HEK293 (cell line): Measurements from ENCODE around the gene FNDC11.

ENCODE experiments used
- CTCF ChIA-PET: fragments of 350-600 bp; formaldehyde crosslinking; extraction: SDS; loops from one replicate; lab custom pipeline; 2021; ENCODE audit warnings: antibody characterized with exemption; lab: Yijun Ruan, JAX
- POLR2A ChIA-PET: fragments of 300-600 bp; formaldehyde crosslinking; extraction: SDS; loops from one replicate; lab custom pipeline; 2020; ENCODE audit warnings: antibody characterized with exemption, inconsistent platforms; lab: Yijun Ruan, JAX
- H3K27ac ChIP-seq: fragments of 200-500 bp; sonication (Bioruptor generic); 2 replicates; pipeline ENCODE4 v1.5.1; 2014; ENCODE audit warnings: low read depth, low read length, control low read depth, inconsistent platforms; ENCODE audit errors: extremely low read depth
- H3K36me3 ChIP-seq, 2 experiments: fragments of 200-500 bp in 1 of 2; sonication (Bioruptor generic) in 1 of 2; 1 replicate in 1 of 2; 2 replicates in 1 of 2; pipeline ENCODE4 v1.5.1; 2014 to 2017; ENCODE audit warnings: inconsistent platforms in 2 of 2, low read length in 2 of 2; ENCODE audit not compliant: control insufficient read depth in 2 of 2, insufficient read depth in 1 of 2
- H3K4me1 ChIP-seq: fragments of 200-500 bp; sonication (Bioruptor generic); 2 replicates; pipeline ENCODE4 v1.5.1; 2014; ENCODE audit warnings: mild to moderate bottlenecking, low read length, inconsistent platforms; ENCODE audit not compliant: control insufficient read depth, insufficient read depth
- H3K4me3 ChIP-seq: 2 replicates; pipeline ENCODE4 v1.5.1; 2011; ENCODE audit warnings: low read depth, mild to moderate bottlenecking, control low read depth, low read length, moderate library complexity
- H3K9me3 ChIP-seq: fragments of 200-500 bp; sonication (Bioruptor generic); 2 replicates; pipeline ENCODE4 v1.5.1; 2014; ENCODE audit warnings: low read depth, low read length, inconsistent platforms; ENCODE audit not compliant: control insufficient read depth, insufficient read depth
- GLIS2 ChIP-seq: fragments of 450-650 bp; formaldehyde crosslinking; IDR thresholded peaks from 2 replicates; pipeline ENCODE4 v1.5.1; 2016; ENCODE audit warnings: missing biosample characterization, missing genetic modification characterization
- MZF1 ChIP-seq: fragments of 450-650 bp; formaldehyde crosslinking; IDR thresholded peaks from 2 replicates; pipeline ENCODE4 v1.5.1; 2017; ENCODE audit warnings: missing biosample characterization, missing genetic modification characterization, borderline replicate concordance
- RBAK ChIP-seq: fragments of 450-650 bp; formaldehyde crosslinking; IDR thresholded peaks from 2 replicates; pipeline ENCODE4 v1.5.1; 2016; ENCODE audit warnings: missing biosample characterization, missing genetic modification characterization
- SP2 ChIP-seq: fragments of 450-650 bp; formaldehyde crosslinking; IDR thresholded peaks from 2 replicates; pipeline ENCODE4 v1.5.1; 2016; ENCODE audit warnings: missing biosample characterization, missing genetic modification characterization
- TRIM28 ChIP-seq: IDR thresholded peaks from 2 replicates; pipeline ENCODE4 v1.6.1; 2011; ENCODE audit warnings: low read length, control low read depth, borderline replicate concordance
- WT1 ChIP-seq: fragments of 450-650 bp; formaldehyde crosslinking; IDR thresholded peaks from 2 replicates; pipeline ENCODE4 v1.5.1; 2016; ENCODE audit warnings: missing biosample characterization, missing genetic modification characterization
- ZIC2 ChIP-seq: fragments of 450-650 bp; formaldehyde crosslinking; IDR thresholded peaks from 2 replicates; pipeline ENCODE4 v1.5.1; 2016; ENCODE audit warnings: missing biosample characterization, missing genetic modification characterization
- ZNF132 ChIP-seq: fragments of 450-650 bp; formaldehyde crosslinking; IDR thresholded peaks from 2 replicates; pipeline ENCODE4 v1.5.1; 2017; ENCODE audit warnings: missing biosample characterization, missing genetic modification characterization, borderline replicate concordance
- ZNF335 ChIP-seq: fragments of 450-650 bp; formaldehyde crosslinking; conservative IDR thresholded peaks from 2 replicates; pipeline ENCODE4 v1.5.1; 2016; ENCODE audit warnings: missing biosample characterization, missing genetic modification characterization
- ZNF354C ChIP-seq: fragments of 450-650 bp; formaldehyde crosslinking; IDR thresholded peaks from 2 replicates; pipeline ENCODE4 v1.5.1; 2016; ENCODE audit warnings: missing biosample characterization, missing genetic modification characterization, low read depth, borderline replicate concordance
- ZNF433 ChIP-seq: fragments of 450-650 bp; formaldehyde crosslinking; IDR thresholded peaks from 2 replicates; pipeline ENCODE4 v1.5.1; 2016; ENCODE audit warnings: missing biosample characterization, missing genetic modification characterization, low read depth
- ZNF48 ChIP-seq: fragments of 450-650 bp; formaldehyde crosslinking; IDR thresholded peaks from 2 replicates; pipeline ENCODE4 v1.5.1; 2016; ENCODE audit warnings: missing biosample characterization, missing genetic modification characterization
- ZNF548 ChIP-seq: fragments of 450-650 bp; formaldehyde crosslinking; IDR thresholded peaks from 2 replicates; pipeline ENCODE4 v1.5.1; 2016; ENCODE audit warnings: missing biosample characterization, missing genetic modification characterization
- TF ChIP-seq, protein P1 (sequence below): fragments of 450-650 bp; formaldehyde crosslinking; IDR thresholded peaks from 2 replicates; pipeline ENCODE4 v1.5.1; 2016; ENCODE audit warnings: missing biosample characterization, missing genetic modification characterization
- TF ChIP-seq, protein P2 (sequence below): fragments of 450-650 bp; formaldehyde crosslinking; IDR thresholded peaks from 2 replicates; pipeline ENCODE4 v1.5.1; 2016; ENCODE audit warnings: missing biosample characterization, missing genetic modification characterization
- TF ChIP-seq, protein P3 (sequence below): fragments of 450-650 bp; formaldehyde crosslinking; IDR thresholded peaks from 2 replicates; pipeline ENCODE4 v1.5.1; 2016; ENCODE audit warnings: missing biosample characterization, missing genetic modification characterization, low read depth
- TF ChIP-seq, protein P4 (sequence below): fragments of 450-650 bp; formaldehyde crosslinking; IDR thresholded peaks from 2 replicates; pipeline ENCODE4 v1.5.1; 2016; ENCODE audit warnings: missing biosample characterization, missing genetic modification characterization
- TF ChIP-seq, protein P5 (sequence below): fragments of 450-650 bp; formaldehyde crosslinking; IDR thresholded peaks from 2 replicates; pipeline ENCODE4 v1.5.1; 2017; ENCODE audit warnings: missing biosample characterization, mild to moderate bottlenecking, missing genetic modification characterization, moderate library complexity
- TF ChIP-seq, protein P6 (sequence below): fragments of 450-650 bp; formaldehyde crosslinking; IDR thresholded peaks from 2 replicates; pipeline ENCODE4 v1.5.1; 2016; ENCODE audit warnings: missing biosample characterization, missing genetic modification characterization

FNDC11 gene

DNA sequence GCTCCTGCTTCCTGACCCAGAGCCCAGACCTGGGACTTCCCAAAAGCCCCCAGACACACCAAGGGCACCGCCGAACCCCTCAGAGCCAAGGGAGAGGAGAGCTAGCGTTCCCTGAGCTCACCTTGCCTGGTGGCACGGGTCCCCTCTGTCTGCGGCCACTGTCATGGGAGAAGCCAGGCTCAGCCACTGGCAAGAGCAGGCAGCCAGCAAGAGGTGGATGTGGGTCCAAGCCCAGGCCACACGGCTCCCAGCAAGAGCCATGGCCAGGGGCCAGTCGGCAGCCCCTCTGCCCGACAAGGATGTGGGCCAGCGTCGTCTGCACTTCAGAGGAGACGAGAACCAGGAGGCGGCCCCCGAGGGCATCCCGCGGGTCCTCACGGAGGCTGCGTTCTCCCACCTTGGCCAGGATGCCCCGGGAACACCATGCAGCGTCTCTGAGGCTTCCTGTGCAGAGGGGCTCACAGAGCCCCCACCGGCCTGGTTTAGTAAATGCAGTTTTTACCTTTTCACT is 35.6 kb upstream of the FNDC11 start (continued):
- TF ChIP-seq, protein P1, sequence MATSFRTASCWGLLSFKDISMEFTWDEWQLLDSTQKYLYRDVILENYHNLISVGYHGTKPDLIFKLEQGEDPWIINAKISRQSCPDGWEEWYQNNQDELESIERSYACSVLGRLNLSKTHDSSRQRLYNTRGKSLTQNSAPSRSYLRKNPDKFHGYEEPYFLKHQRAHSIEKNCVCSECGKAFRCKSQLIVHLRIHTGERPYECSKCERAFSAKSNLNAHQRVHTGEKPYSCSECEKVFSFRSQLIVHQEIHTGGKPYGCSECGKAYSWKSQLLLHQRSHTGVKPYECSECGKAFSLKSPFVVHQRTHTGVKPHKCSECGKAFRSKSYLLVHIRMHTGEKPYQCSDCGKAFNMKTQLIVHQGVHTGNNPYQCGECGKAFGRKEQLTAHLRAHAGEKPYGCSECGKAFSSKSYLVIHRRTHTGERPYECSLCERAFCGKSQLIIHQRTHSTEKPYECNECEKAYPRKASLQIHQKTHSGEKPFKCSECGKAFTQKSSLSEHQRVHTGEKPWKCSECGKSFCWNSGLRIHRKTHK (tag by site-specific recombination) = no peak
- no peak for TF ChIP-seq RBAK (tag by site-specific recombination)
- TF ChIP-seq, protein P2, sequence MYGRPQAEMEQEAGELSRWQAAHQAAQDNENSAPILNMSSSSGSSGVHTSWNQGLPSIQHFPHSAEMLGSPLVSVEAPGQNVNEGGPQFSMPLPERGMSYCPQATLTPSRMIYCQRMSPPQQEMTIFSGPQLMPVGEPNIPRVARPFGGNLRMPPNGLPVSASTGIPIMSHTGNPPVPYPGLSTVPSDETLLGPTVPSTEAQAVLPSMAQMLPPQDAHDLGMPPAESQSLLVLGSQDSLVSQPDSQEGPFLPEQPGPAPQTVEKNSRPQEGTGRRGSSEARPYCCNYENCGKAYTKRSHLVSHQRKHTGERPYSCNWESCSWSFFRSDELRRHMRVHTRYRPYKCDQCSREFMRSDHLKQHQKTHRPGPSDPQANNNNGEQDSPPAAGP = no peak
- TF ChIP-seq, protein P3, sequence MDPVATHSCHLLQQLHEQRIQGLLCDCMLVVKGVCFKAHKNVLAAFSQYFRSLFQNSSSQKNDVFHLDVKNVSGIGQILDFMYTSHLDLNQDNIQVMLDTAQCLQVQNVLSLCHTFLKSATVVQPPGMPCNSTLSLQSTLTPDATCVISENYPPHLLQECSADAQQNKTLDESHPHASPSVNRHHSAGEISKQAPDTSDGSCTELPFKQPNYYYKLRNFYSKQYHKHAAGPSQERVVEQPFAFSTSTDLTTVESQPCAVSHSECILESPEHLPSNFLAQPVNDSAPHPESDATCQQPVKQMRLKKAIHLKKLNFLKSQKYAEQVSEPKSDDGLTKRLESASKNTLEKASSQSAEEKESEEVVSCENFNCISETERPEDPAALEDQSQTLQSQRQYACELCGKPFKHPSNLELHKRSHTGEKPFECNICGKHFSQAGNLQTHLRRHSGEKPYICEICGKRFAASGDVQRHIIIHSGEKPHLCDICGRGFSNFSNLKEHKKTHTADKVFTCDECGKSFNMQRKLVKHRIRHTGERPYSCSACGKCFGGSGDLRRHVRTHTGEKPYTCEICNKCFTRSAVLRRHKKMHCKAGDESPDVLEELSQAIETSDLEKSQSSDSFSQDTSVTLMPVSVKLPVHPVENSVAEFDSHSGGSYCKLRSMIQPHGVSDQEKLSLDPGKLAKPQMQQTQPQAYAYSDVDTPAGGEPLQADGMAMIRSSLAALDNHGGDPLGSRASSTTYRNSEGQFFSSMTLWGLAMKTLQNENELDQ (tag by site-specific recombination) = no peak
- TF ChIP-seq, protein P4, sequence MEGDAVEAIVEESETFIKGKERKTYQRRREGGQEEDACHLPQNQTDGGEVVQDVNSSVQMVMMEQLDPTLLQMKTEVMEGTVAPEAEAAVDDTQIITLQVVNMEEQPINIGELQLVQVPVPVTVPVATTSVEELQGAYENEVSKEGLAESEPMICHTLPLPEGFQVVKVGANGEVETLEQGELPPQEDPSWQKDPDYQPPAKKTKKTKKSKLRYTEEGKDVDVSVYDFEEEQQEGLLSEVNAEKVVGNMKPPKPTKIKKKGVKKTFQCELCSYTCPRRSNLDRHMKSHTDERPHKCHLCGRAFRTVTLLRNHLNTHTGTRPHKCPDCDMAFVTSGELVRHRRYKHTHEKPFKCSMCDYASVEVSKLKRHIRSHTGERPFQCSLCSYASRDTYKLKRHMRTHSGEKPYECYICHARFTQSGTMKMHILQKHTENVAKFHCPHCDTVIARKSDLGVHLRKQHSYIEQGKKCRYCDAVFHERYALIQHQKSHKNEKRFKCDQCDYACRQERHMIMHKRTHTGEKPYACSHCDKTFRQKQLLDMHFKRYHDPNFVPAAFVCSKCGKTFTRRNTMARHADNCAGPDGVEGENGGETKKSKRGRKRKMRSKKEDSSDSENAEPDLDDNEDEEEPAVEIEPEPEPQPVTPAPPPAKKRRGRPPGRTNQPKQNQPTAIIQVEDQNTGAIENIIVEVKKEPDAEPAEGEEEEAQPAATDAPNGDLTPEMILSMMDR (tag by site-specific recombination) = no peak

DNA sequence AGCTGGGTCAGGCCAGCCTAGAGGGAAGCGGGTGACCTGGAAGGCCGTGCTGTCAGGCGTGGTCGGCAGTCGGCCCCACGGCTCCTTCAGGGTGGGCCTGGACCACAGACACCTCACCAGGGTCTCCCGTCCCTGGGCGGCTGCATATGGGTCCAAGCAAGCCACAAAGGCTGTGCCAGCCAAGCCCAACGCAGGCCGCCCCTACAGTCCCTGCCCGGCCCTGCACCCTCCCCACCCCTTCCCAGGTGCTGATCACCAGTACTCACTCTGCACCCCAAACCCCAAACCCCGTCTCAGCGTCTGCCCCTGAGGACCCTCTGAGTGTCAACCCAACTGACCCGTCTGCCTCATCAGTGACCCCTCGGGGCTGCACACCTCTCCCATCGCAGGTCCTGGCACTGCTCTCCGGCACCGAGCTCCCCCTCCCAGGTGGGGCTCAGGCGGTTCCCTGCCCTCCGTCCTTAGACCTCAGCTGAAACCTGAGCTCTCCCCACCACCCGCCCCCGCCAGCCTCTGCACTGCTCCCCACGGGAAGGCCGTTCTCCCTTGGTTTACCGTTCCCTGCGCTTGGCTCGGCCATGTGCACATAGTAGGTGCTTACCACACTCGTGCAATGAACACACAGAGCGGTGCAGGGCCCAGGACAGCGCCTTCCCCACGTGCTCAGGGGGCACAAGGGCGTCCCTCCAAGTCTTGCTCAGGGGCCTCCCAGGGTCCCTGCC is 34.9 kb upstream of the FNDC11 start:
- Histone ChIP-seq H3K4me1 (no peaks in the 10 kb centered on the region), H3K27ac (no peak overlapping the region), H3K36me3 (peaks cover 0 to 24% of the 10 kb centered on the region in 2 experiments; a peak in 1 of 3 replicates), H3K4me3 (no peak overlapping the region), H3K9me3 (no peaks in the 10 kb centered on the region)
- no peak for TF ChIP-seq ZNF132 (tag by site-specific recombination)
- TF ChIP-seq, protein P5, sequence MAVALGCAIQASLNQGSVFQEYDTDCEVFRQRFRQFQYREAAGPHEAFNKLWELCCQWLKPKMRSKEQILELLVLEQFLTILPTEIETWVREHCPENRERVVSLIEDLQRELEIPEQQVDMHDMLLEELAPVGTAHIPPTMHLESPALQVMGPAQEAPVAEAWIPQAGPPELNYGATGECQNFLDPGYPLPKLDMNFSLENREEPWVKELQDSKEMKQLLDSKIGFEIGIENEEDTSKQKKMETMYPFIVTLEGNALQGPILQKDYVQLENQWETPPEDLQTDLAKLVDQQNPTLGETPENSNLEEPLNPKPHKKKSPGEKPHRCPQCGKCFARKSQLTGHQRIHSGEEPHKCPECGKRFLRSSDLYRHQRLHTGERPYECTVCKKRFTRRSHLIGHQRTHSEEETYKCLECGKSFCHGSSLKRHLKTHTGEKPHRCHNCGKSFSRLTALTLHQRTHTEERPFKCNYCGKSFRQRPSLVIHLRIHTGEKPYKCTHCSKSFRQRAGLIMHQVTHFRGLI = peak; percentile 33; the same call in 1 of the 2 replicates
- ChIA-PET CTCF (interaction anchor here (2.8 kb wide), 1 partner anchor 22 kb away, joined by 12 read pairs; no protein-coding TSS in a partner anchor), POLR2A (interaction anchor here (0.6 to 2.4 kb wide), 3 partner anchors 15 to 22 kb away, joined by 3 to 6 read pairs (median 3); no protein-coding TSS in a partner anchor)

DNA sequence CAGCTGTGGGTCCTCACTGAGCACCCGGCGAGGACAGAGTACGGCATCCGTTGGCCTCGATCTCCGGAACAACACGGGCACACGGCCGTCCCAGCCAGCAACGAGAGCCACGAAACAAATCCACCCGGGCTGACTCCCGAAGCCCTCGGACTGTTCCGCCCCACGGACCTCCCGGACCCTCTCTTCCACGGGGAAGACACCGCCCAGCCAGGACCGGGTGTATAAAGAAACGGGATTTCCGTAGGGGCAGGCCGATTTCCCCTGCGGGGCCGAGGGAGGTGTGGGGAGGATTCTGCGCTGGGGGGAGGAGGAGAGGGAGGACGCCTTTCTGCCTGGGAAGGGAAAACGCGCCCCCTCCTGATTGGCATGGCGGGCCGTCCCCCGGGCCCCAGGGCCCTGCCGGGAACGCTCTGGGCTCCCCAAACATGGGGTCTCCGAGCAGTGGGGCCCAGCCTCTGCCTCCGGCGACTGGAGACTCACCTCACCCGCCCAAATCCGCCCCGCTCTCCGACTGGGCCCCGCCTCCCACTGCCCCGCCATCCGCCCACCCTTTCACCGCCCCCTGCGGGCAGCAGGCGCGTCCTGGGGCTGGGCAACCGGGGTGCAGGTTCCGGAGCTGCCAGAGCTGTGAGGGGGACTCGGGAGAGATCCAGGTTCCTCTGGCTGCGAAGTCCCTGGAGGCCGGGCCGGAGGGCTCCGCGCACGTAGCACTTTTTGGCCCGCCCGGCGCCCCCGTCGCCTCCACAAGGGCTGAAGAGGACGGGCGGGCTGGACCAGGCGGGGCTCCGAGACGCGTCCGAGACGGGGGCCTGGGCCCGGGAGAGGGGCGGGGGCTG is 34.1 kb upstream of the FNDC11 start:
- Histone ChIP-seq H3K36me3 (peaks cover 0 to 24% of the 10 kb centered on the region in 2 experiments; a peak in 1 of 3 replicates), H3K4me1 (no peaks in the 10 kb centered on the region), H3K9me3 (no peaks in the 10 kb centered on the region), H3K27ac (peak overlapping the region; percentile 38; the same call in 1 of the 2 replicates), H3K4me3 (peak overlapping the region; percentile 45)
- ChIA-PET POLR2A (interaction anchor here (0.5 to 2.4 kb wide), 13 partner anchors 9 to 691 kb away, joined by 3 to 12 read pairs (median 4); partner anchors contain the start of genes HELZ2 and TPD52L2), CTCF (interaction anchor here (1.8 kb wide), 1 partner anchor 23 kb away, joined by 9 read pairs; no protein-coding TSS in a partner anchor)
- TF ChIP-seq ZNF548 (no peak), GLIS2 (tag by site-specific recombination) (peak; percentile 83), ZNF335 (tag by site-specific recombination) (peak; percentile 89), ZIC2 (tag by site-specific recombination) (peak; percentile 79), TRIM28 (no peak), WT1 (peak; percentile 80), ZNF433 (tag by site-specific recombination) (no peak), SP2 (tag by site-specific recombination) (peak; percentile 77), ZNF48 (tag by site-specific recombination) (no peak), MZF1 (tag by site-specific recombination) (no peak), ZNF354C (tag by site-specific recombination) (no peak)
- TF ChIP-seq, protein P6, sequence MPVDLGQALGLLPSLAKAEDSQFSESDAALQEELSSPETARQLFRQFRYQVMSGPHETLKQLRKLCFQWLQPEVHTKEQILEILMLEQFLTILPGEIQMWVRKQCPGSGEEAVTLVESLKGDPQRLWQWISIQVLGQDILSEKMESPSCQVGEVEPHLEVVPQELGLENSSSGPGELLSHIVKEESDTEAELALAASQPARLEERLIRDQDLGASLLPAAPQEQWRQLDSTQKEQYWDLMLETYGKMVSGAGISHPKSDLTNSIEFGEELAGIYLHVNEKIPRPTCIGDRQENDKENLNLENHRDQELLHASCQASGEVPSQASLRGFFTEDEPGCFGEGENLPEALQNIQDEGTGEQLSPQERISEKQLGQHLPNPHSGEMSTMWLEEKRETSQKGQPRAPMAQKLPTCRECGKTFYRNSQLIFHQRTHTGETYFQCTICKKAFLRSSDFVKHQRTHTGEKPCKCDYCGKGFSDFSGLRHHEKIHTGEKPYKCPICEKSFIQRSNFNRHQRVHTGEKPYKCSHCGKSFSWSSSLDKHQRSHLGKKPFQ (tag by site-specific recombination) = no peak
